ENCODE results near the gene SPCS3.

SPCS3 gene

DNA sequence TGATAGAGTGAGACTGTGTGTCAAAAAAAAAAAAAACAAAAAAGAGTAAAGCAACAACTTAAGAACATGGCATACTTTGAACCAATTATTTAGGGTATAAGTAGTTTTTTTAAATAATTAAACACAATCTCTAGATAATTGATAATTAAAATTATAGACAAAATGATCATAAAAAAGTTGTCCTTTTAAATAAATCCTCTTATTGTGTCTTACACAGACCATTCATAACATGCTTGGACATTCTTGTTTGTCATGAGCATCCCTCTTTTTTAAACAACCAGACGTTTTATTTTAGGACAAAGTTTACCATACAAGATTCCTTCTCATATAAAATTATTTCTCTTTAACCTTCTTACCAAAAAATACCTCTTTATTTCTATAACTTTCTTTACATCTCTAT, 35.1 kb downstream of the SPCS3 start:
- DNase-seq: no peak

- DNase-seq: no peak
Observed at GRCh38 chr4:176357359-176358082, 37.8 kb downstream of the SPCS3 start.

GRCh38 chr4:176358083-176358469, 38.3 kb downstream of the SPCS3 start:
- no peak for DNase-seq

- DNase-seq: no peak
Observed at GRCh38 chr4:176359590-176359989, 39.8 kb downstream of the SPCS3 start.

DNA sequence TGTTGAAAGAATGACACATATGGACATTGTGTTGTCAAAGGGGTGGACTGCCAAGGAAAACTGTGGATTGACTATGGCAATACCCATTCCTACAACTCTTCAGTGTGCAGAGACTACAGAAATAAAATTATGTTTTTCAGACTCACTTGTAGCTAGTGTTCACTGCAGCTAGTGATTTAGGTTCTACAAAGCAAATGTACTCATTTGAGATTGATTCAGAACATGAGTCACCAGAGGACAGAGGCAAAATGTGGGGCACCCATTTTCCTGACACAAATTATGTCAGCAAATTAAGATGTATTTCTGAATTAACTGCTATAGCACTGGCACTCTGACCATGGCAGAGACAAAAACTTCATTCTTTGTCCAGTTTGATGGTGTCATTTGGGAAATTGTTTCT, 40.7 kb downstream of the SPCS3 start:
- no peak for DNase-seq

- no peak for DNase-seq
Observed at GRCh38 chr4:176363072-176363471, 43.3 kb downstream of the SPCS3 start.

GRCh38 chr4:176367771-176368465, 48.2 kb downstream of the SPCS3 start:
- DNase-seq: no peak

- no peak for DNase-seq
Observed at GRCh38 chr4:176376032-176376614, 56.4 kb downstream of the SPCS3 start.

DNA sequence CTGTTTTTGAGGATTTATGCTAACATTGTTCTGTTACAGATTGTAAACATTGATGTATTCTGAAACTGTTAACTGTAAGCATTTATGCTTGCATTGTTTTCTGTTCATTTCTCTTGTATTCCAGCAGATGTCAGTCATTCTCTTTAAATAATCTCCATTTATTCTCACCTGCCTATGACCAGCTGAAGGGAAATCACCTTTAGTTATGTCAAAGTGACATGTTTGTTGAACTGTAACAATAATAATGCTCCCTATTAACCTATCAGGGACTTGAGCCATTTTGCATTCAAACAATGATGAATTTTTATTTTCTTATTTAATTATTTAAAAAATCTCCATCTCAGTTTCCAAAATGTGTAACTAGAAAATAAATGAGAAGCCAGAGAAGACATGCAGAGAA, 58.0 kb downstream of the SPCS3 start:
- no peak for DNase-seq

DNA sequence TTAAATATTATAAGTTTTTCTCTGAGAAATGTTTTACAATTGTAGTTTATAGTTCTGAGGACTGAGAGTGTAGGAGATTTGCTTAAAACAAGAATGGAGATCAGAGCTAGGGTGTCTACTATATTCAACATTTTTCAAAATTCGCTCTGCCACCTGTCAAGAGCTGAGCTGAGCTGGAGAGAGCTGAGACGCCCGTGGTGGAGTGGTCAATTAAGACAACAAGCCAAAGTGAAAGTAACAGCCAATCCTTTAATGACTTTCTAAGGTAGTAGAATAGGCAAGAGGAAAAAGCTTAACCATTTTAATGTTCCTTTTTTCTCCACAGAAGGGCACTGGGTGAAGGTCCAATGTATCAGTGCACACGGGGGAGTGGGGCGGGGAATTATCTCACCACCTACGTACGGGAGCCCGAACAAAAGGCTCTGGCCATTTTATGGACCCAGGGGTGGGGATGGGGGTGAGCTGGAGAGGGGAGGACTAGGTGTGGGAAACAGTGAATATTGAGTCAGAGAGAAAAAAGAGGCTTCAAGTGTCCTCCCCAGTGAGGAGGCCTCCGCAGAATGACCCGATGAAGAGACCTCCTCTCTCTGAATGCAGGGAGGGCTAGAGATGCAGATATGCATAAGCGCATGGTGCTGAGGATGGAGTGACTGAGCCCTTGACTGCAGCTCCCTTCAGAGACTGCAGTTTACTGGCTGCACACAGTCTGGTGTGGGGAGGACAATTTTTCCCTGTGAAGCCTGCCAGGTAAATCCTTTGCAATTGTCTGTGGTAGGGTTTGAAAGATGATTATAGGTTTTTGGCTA, 60.8 kb downstream of the SPCS3 start:
- no peak for DNase-seq

All from activated CD8-positive, alpha-beta memory T cell treated with anti-CD3 and anti-CD28 coated beads, Interleukin-2, amount 50 U/mL, for 48 hours (primary cell).